HG03558 (cell line): ENCODE measurements around the gene DSCAML1.
"Not testable (repeated sequence)": the region's sequence is repeated elsewhere in the genome, so short reads cannot be mapped to it uniquely, and the experiment has no call there.

Experiments
- ATAC-seq: cut with Tn5 transposase; IDR thresholded peaks from one replicate; pipeline ENCODE4 v1.9.1; 2021; ENCODE audit warnings: moderate number of reproducible peaks; ENCODE audit not compliant: unreplicated experiment; ENCODE audit errors: extremely low read depth

The DSCAML1 gene

DNA sequence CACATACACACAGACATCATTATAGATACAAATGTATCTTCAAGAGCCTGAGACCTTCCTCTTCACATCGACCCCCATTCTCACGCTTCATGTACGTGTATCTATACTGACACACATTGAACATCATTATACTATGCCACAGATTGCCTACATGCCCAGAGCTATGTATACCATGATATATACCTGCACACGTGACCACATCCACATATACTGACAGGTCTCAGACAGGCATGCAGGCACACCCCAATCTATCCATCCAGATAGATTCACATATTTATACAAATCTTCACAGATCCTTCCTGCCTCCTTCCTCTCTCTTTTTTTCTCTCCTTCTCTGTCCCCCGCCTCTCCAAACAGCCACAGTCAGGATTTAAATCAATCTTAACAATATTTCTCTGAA is 329.2 kb downstream of the DSCAML1 start:
- no peak for ATAC-seq

DNA sequence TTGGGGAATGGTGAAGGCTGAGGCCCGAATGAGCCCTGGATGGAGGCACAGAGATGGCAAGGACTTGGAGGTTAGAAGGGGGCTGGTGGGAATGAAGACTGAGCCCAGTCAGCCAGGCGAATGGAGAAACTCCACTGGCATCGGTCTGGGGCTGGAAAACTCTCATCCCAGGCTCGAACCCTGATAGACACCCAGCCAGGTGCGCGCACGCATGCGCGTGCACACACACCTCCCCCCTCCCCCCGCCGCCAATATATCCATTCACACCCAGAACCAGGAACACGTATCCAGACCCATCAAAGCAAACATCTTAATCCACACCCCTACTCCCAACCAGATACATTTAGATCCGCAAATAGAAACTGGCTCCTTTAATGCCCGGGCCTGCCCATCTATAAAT is 330.1 kb downstream of the DSCAML1 start:
- no peak for ATAC-seq

DNA sequence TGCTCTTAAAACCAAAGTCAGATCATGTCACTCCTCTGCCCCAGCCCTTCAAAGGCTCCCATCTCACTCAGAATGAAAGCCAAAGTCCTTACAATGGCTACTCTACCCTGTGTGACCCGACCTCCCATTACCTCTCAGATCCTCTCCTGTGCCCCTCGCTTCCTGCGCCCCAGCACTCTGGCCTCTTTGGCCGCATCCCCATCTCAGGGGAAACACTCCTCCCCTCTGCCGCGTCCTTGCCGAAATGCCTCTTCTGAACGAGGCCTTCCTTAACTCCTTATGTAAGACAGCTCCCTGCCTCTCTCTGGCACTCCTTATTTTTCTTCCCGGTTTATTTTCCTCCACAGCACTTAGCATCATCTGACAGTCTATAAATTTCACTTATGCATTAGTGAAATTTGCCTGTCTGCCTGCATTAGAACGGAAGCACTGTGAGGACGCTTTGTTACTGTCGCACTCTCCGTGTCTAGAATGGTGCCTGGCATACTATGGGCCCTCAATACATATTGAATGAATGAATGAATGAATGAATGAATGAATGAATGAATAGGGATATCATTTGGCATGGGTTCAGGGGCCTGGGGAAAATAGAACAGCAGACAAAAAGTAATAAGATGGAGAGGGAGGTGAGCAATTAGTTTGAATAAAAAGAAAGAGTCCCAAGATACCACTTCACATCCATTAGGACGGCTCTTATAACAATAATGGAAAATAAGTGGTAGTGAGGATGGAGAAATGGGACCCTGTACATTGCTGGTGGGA is 331.6 kb downstream of the DSCAML1 start:
- ATAC-seq, result no peak

DNA sequence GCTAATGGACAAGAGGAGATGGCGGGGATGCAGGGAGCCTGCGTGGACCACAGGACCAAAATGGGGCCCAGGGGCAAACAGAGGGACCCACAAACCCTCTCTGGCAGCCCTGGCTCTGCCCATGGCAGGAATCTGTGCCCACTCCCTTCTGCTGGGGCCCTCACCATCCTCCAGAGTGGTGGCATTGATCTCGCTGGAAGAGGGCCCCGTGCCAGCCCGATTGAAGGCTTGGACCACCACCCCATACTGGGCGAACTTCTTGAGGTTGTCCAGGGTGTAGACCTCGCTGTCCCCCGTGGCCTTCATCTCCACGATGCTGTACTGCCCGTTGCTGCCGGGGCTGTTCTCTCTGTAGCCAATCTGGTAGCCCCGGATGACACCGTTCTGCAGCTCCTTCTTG is 332.2 kb downstream of the DSCAML1 start:
- ATAC-seq, result no peak

DNA sequence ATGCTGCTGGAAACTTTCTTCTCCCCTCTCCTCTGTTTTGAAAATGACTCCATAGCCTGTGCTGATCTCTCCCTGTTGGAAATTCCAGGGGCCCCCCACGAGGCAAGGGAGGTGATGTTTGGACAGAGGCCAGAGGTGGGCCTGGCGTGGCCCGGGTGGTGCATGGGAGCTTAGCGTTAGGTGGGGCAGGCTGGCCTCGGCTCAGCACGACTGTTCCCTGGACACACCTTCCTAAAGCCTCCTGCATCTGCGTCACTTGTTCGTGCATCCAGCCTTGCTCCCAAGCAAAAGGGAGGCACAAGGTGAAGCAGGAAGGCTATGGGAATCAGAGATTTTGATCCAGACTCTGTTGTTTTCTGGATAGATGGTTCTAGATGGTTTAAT is 334.2 kb downstream of the DSCAML1 start:
- no peak for ATAC-seq

DNA sequence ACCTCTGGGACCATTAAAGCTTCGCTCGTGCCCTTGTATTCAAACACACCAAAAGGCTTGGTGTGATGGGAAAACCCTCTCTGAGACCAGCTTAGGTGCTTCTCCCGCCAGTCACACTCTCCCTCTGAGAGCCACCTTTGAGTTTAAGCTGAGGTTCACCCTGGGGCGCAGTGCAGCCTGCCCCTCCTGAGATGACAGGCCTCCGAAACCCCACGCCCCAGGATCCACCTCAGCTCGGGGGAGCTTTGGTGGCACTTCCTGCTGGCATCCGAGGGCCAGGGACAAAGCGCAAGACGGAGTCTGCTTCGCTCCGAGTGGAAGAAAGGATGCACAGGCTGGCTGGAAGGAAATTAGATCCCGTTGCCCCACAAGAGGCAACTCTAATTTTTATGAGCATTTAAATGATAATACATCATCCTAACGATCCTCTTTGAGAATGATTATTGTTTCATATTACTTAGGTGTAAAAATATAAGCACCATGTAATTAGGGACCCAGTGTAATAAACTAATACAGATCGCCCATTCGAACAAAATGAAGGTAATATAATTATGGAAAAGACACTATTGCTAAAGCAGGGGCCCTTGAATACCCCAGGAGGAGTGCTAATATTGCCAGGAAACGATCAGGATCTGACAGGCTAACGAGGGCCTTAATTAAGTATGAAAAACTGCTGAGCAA is 334.7 kb downstream of the DSCAML1 start:
- no peak for ATAC-seq

DNA sequence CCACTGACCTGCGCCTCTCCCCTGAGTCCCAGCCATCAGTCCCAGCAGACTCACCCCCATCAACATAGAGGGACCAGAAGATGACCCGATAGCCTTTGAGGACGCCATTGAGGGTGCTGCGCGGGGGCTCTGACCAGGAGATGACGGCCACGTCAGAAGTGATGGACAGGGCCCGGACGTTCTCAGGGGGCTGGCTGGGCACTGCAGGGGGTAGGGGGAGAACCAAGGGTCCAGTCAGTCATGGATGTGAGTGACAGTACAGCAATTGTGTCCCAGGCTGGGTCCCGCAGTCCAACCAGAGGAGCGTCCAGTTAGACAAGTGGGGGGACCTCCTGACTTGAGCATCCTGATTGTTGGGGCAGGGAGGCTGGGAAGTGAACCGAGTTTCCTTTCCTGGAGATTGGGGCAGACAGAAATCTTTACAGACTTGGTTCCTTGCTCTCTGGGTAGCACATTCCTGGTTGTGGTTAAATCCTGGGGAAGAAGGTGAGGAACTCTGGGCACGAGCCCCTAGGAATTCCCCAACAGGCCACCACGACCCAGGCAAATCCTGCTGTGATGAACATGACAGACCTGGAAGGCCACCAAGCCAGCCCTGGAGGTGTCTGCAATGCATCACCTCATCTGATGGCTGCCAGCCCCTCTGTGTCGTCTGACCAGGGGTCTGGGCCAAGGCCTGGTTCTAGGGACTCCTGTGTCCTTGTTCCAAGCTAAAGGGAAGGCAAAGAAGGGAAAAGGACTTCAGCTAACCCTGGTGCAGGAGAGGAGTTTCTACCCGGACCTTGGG is 335.4 kb downstream of the DSCAML1 start:
- no peak for ATAC-seq

DNA sequence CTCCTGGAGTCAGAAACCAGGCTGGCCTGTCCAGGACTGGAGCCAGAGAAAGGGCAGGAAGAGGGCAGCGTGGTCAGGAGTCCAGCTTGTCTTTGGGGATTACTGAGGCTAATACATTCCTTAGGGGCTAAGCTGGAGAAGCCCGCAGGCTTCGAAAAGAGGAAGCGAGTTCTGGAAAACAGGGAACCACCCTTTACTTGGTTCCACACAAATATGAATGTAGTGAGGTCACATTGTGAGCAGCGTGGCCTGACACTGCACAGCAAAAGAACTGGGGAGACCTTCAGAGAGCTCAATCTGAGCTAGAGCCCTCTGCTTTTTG is 337.1 kb downstream of the DSCAML1 start:
- no peak for ATAC-seq

DNA sequence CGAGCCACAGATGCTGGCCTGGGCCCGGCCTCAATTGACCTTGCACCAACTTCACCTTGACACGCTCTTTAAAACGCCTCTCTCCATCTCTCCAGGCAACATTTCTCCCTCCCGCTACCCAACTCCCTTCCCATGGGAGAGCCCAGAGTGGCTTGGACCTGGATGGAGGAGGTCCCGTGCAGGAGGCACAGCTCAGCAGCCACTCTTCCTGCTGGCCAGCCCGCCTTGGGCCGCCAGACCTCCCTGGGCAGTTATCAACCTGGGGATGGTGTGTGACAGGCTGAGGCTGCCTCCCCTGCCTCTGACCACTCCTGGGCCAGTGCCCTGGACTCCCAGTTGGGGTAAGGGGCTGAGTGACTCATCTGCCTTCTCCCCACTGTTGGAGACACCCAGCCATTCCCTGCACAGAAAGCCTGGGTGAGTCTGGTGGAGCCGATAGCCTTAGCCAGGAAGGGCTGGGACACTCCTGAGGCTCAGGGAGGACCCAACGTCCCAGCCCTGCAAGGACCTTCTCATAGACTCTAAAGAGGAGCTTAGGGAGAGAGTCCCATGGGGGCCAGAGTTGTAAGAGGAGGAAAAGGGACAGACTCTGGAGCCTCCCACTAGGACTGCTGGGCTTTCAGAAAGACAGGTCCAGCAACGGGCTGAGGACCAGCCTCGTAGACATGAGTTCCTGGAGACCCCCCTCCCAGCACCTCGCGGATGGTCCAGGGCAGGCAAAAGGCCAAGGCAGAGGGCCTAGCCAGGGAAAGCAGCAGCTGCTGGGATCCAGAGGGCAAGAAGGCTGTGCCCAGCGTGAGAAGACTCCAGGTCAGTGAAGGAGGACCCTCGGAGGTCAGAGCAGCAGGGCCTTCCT is 337.7 kb downstream of the DSCAML1 start:
- ATAC-seq, result no peak

DNA sequence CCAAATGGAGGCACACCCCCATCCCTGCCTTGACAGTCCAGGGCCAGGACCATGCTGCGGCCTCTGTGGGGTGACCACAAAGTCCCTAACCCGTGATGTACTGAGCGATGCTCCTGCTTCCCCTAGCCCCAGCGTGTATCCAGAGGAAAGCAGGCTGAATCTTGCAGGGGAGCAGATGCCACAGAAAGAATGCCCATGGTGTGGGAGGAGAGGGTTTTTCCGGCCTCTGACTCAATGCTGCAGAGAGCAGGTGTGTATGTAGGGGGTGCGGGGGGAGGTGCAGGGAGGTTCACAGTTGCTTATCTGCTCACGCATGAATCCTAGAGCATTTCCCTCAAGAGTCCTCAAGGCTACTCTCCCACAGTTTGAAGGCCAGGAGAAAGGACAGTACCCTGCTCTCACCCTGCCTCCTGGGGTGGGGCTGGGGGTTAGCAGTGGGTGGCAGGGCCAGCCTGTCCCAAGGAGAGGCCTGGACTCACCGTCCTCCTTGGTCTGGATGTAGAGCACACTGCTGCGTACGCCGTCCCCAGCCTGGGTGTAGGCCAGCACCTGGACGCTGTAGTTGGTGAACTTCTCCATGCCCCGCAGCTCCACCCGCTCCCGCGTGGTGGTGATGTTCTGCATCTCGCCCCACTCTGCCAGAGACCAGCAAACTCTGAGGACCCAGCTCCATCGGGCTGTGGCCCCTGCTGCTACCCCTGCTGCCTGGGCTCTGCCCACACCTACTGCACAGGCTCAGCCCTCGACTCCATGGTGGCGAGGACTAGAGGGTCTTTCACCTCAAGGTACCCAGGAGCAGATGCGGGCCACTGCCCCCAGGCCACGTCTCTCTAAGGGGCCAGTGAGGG is 338.5 kb downstream of the DSCAML1 start:
- no peak for ATAC-seq

DNA sequence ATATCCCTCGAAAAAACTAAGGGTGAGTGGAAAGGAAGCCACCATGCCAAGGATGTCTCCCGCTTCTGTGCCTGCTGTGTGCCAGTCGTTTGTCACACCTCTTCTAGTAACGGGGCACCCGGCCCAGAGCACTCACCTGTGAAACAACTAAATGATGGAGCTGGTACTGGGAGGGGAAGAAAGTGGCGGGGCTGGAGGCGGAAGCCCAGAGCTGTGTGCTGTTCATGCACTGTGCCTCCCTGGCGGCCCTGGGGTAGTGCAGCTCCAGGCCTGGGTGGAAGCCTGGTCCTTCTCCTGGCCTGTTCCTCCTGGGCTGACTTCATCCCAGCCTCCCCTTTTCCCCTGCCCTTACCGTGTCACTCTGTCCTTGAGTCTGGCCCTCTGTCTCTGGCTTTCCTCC is 339.2 kb downstream of the DSCAML1 start:
- ATAC-seq, result no peak

DNA sequence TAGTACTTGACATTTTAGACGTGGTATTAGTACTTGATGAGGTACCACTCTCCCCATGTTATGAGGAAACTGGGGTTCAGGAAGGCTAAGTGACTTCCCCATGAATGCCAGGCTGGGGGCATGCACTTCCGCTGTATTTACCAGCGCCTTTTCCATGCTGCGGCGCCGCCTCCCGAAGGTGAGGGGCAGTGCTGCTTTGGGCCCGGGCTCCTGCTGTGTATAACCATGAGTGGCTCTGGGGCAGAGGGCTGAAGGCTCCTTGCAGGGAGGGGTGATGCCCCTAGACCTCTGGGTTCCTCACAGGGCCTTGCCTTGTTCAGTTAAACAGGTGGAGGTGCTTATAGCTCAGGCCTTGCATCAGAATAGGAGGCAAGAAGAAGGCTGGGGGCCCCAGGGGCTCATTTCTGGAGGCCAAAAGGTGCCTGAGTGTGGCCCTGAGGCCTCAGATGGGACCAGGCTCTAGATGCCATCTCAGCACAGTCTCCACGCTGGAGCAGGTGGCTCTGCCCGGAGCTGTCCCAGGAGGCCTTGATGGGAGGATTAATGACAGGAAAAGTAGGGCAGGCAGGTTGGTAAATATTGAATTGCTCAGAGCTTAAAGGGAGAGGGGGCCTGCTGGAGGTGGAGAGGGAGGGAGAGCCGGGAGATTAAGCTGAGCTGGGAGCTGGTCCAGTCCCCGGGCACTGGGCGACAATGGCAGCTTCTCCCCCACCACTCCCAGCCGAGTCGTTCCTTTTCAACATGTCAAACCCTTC is 339.8 kb downstream of the DSCAML1 start:
- no peak for ATAC-seq

DNA sequence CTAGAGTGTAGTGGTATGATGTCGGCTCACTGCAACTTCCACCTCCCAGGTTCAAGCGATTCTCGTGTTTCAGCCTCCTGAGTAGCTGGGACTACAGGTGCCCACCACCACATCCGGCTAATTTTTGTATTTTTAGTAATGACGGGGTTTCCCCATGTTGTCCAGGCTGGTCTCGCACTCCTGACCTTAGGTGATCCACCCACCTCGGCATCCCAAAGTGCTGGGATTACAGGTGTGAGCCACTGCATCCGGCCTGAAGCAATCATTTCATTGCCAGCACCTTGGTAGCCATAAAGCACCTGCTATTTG is 340.3 kb downstream of the DSCAML1 start:
- not testable (repeated sequence) for ATAC-seq

DNA sequence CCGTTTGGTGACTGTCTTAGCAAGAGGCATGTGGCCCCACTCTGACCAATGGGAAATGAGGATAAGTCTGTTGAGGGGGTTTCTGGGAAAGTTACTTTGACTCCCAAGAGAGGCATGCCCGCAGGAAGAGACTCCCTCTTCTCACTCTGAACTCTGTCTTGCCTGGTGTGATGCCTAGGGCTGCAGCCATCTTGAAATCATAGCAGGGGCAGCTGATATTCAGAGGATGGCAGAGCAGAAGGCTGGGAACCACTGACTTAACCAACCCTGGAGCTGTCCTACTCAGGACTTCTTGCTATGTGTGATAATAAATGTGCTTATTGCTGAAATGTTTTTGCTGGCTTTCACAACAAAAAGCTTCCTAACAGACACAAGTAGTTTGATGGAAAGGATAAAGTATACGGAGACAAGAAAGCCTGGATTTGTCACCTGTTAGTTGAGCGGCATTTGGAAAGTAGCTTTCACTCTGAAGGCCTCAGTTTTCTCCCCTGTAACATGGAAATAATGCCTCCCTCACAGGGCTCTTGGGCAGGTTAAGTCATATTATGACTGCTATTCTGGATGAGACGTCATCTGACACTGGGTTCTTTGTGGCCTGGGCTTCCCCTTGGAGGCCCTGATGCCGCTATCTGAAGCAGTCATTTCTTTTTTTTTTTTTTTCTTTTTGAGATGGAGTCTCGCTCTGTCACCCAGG is 340.8 kb downstream of the DSCAML1 start:
- peak; percentile 58 for ATAC-seq

DNA sequence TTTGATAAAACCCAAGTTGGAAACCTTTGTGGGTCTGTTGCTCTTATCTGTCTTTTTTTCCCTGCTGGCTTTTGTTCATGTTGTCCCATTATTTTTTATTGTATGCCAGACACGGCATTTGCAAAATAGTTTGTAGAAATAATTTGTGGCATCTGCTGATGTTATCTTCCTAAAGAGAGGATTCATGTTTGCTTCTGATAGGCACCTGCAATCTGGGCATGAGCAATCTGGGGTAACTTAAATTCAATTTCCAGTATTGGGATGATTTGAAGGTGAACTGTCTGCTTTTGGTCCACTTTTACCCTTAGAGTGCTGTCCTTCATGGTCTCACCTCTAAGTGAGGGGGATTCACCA is 342.5 kb downstream of the DSCAML1 start:
- no peak for ATAC-seq

DNA sequence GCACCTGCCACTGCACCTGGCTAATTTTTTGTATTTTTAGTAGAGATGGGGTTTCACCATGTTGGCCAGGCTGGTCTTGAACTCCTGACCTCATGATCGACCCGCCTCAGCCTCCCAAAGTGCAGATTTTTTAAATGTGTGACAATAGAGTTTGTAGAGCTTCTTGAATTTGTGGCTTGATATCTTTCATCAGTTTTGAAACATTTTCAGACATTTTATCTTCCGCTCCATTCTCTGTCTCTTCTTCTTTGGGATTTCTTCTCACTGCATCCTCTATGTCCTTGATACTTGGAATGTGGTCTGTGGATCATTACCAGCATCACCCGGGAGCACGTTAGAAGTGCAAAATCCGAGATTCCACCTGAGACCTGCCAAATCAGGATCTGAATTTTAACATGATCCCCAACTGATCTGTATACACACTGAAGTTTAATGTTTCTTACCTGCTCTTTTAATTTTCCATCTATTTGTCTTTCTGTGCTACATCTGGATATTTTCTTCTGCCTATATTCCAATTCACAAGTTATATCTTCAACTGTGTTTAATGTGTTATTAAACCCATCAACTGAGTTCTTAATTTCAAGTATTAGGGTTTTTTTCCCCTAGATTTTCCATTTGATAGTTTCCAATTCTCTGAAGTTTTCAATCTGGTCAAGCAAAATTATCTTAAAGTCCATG is 343.0 kb downstream of the DSCAML1 start:
- no peak for ATAC-seq

DNA sequence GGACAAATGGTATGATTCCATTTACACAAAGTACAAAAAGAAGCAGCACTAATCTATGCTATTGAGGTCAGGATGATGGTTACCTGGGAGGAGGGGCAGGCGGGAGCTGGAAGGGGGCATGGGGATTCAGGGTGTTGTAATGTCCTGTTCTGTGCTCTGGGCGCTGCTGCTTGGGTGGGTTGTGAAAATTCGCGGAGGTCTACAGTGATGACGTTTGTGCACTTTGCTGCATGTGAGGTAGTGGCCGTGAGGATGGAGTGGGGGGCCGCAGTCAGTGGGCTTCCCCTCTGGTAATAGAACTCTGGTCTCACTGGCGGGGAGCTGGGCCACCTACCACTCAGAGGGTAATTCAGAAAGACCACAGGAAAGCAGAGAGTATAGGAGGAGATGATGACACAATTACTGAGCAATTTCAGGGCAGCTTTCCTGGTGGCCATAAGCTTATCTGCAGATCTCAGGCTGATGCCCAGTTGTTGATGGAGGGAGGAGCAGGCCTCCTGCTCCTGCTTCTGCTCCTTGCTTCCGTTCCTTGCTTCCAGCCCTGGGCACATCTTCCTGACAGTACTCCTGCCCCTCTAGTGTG is 347.8 kb downstream of the DSCAML1 start:
- ATAC-seq, result no peak
